ENCODE data around the gene AGAP5.

AGAP5 gene

GRCh38 chr10:73644015-73644743 is 53.7 kb downstream of the AGAP5 start:
- H3K9me3 ChIP-seq (replicated peaks in 1 of 2; ENCODE audit: control insufficient read depth in 2 of 2, insufficient read depth in 1 of 2, low read depth in 1 of 2, low read length in 2 of 2): no peaks in the 10 kb centered on the region
- H2AFZ ChIP-seq (ENCODE audit: low read length): peak overlapping the region; percentile 79
- no peak overlapping the region for H4K8ac ChIP-seq (ENCODE audit: low read depth, low read length)
- H3K4me1 ChIP-seq (ENCODE audit: control insufficient read depth in 2 of 2, insufficient read depth in 1 of 2, low read depth in 1 of 2, low read length in 2 of 2): peaks cover 0 to 23% of the 10 kb centered on the region in 2 donors
- WGBS, 2 donors (ENCODE audit: extremely low coverage in 2 of 2, insufficient read length in 2 of 2, insufficient replicate concordance in 1 of 2): no CpG with 5 or more reads among the region's 5 CpGs
- H3K9ac ChIP-seq (ENCODE audit: low read depth, low read length, poor library complexity): no peak overlapping the region
- no peak overlapping the region for H2BK5ac ChIP-seq (ENCODE audit: low read length)
- H3K4me2 ChIP-seq (ENCODE audit: insufficient read depth, low read length, poor library complexity, severe bottlenecking): no peak overlapping the region
- no peak overlapping the region for H3K14ac ChIP-seq (ENCODE audit: low read length)
- H3K79me1 ChIP-seq (ENCODE audit: low read depth, low read length): no peaks in the 10 kb centered on the region
- no peak overlapping the region for H2BK120ac ChIP-seq (ENCODE audit: low read depth, low read length)
- DNase-seq (ENCODE audit: low spot score): peak; percentile 69
- peaks cover 0 to 4% (median 0%) of the 10 kb centered on the region in 3 experiments for H3K27me3 ChIP-seq (ENCODE audit: control insufficient read depth in 3 of 3, insufficient read depth in 3 of 3, low read depth in 1 of 3, low read length in 3 of 3)
- no peak overlapping the region for H2BK15ac ChIP-seq (ENCODE audit: low read length)
- H4K91ac ChIP-seq (ENCODE audit: low read depth, low read length, poor library complexity): no peak overlapping the region
- H3K4me3 ChIP-seq (ENCODE audit: low read length in 2 of 2): no peak overlapping the region
- H3K36me3 ChIP-seq (replicated peaks in 1 of 2; ENCODE audit: control insufficient read depth in 2 of 2, insufficient read depth in 2 of 2, low read length in 2 of 2): no peaks in the 10 kb centered on the region
- no peak overlapping the region for H3K27ac ChIP-seq (replicated peaks; ENCODE audit: low read length)
- no peak overlapping the region for H3K18ac ChIP-seq (ENCODE audit: low read length)
- no peak overlapping the region for H2AK5ac ChIP-seq (ENCODE audit: low read depth, low read length)
- no peak overlapping the region for H2BK12ac ChIP-seq (ENCODE audit: low read length)
- H3K4ac ChIP-seq (ENCODE audit: low read length): no peak overlapping the region
- no peak overlapping the region for H3K23ac ChIP-seq (ENCODE audit: low read depth, low read length, poor library complexity)

GRCh38 chr10:73643362-73643761 is 54.5 kb downstream of the AGAP5 start:
- Histone ChIP-seq H3K14ac (ENCODE audit: low read length) (no peak overlapping the region), H2BK5ac (ENCODE audit: low read length) (no peak overlapping the region), H3K27ac (replicated peaks; ENCODE audit: low read length) (no peak overlapping the region), H2BK12ac (ENCODE audit: low read length) (no peak overlapping the region), H3K23ac (ENCODE audit: low read depth, low read length, poor library complexity) (no peak overlapping the region), H3K4me2 (ENCODE audit: insufficient read depth, low read length, poor library complexity, severe bottlenecking) (no peak overlapping the region), H4K8ac (ENCODE audit: low read depth, low read length) (no peak overlapping the region), H3K36me3 (replicated peaks in 1 of 2; ENCODE audit: control insufficient read depth in 2 of 2, insufficient read depth in 2 of 2, low read length in 2 of 2) (no peaks in the 10 kb centered on the region), H3K79me1 (ENCODE audit: low read depth, low read length) (no peaks in the 10 kb centered on the region), H3K27me3 (ENCODE audit: control insufficient read depth in 3 of 3, insufficient read depth in 3 of 3, low read depth in 1 of 3, low read length in 3 of 3) (peaks cover 0 to 4% (median 0%) of the 10 kb centered on the region in 3 experiments), H4K91ac (ENCODE audit: low read depth, low read length, poor library complexity) (no peak overlapping the region), H3K4ac (ENCODE audit: low read length) (no peak overlapping the region), H3K9me3 (replicated peaks in 1 of 2; ENCODE audit: control insufficient read depth in 2 of 2, insufficient read depth in 1 of 2, low read depth in 1 of 2, low read length in 2 of 2) (no peaks in the 10 kb centered on the region), H2AFZ (ENCODE audit: low read length) (no peak overlapping the region), H2BK120ac (ENCODE audit: low read depth, low read length) (no peak overlapping the region), H3K4me3 (ENCODE audit: low read length in 2 of 2) (no peak overlapping the region), H3K4me1 (ENCODE audit: control insufficient read depth in 2 of 2, insufficient read depth in 1 of 2, low read depth in 1 of 2, low read length in 2 of 2) (peaks cover 0 to 15% of the 10 kb centered on the region in 2 donors), H2AK5ac (ENCODE audit: low read depth, low read length) (no peak overlapping the region), H2BK15ac (ENCODE audit: low read length) (no peak overlapping the region), H3K9ac (ENCODE audit: low read depth, low read length, poor library complexity) (no peak overlapping the region), H3K18ac (ENCODE audit: low read length) (peak overlapping the region; percentile 70)
- WGBS, 2 donors (ENCODE audit: extremely low coverage in 2 of 2, insufficient read length in 2 of 2, insufficient replicate concordance in 1 of 2): no CpG with 5 or more reads among the region's 2 CpGs
- no peak for DNase-seq (ENCODE audit: low spot score)

GRCh38 chr10:73641328-73642060 is 56.4 kb downstream of the AGAP5 start, which contains the start of gene MYOZ1:
Gene MYOZ1, minus strand, starts transcription at chr10:73641474. Its CDS starts 1,457 bp downstream, at chr10:73640017.
- no CpG with 5 or more reads among the region's 9 CpGs for WGBS, 2 donors (ENCODE audit: extremely low coverage in 2 of 2, insufficient read length in 2 of 2, insufficient replicate concordance in 1 of 2)
- Histone ChIP-seq H2BK15ac (ENCODE audit: low read length) (no peak within 1 kb of the TSS), H3K18ac (ENCODE audit: low read length) (peak within 1 kb of the TSS; percentile 86)

GRCh38 chr10:73639286-73639685 is 58.6 kb downstream of the AGAP5 start:
- peaks cover 0 to 4% (median 0%) of the 10 kb centered on the region in 3 experiments for H3K27me3 ChIP-seq (ENCODE audit: control insufficient read depth in 3 of 3, insufficient read depth in 3 of 3, low read depth in 1 of 3, low read length in 3 of 3)
- no peak overlapping the region for H3K27ac ChIP-seq (replicated peaks; ENCODE audit: low read length)
- no CpG with 5 or more reads among the region's 3 CpGs for WGBS, 2 donors (ENCODE audit: extremely low coverage in 2 of 2, insufficient read length in 2 of 2, insufficient replicate concordance in 1 of 2)
- no peak for DNase-seq (ENCODE audit: low spot score)
- no peak overlapping the region for H3K18ac ChIP-seq (ENCODE audit: low read length)
- no peak overlapping the region for H3K14ac ChIP-seq (ENCODE audit: low read length)
- H3K4me3 ChIP-seq (ENCODE audit: low read length in 2 of 2): no peak overlapping the region
- no peaks in the 10 kb centered on the region for H3K79me1 ChIP-seq (ENCODE audit: low read depth, low read length)
- no peak overlapping the region for H2BK12ac ChIP-seq (ENCODE audit: low read length)
- H3K4ac ChIP-seq (ENCODE audit: low read length): no peak overlapping the region
- no peak overlapping the region for H3K9ac ChIP-seq (ENCODE audit: low read depth, low read length, poor library complexity)
- no peak overlapping the region for H2AK5ac ChIP-seq (ENCODE audit: low read depth, low read length)
- H3K4me2 ChIP-seq (ENCODE audit: insufficient read depth, low read length, poor library complexity, severe bottlenecking): no peak overlapping the region
- H4K91ac ChIP-seq (ENCODE audit: low read depth, low read length, poor library complexity): no peak overlapping the region
- H2BK15ac ChIP-seq (ENCODE audit: low read length): peak overlapping the region; percentile 16
- no peak overlapping the region for H2BK120ac ChIP-seq (ENCODE audit: low read depth, low read length)
- H2AFZ ChIP-seq (ENCODE audit: low read length): no peak overlapping the region
- no peak overlapping the region for H3K23ac ChIP-seq (ENCODE audit: low read depth, low read length, poor library complexity)
- H4K8ac ChIP-seq (ENCODE audit: low read depth, low read length): no peak overlapping the region
- H3K9me3 ChIP-seq (replicated peaks in 1 of 2; ENCODE audit: control insufficient read depth in 2 of 2, insufficient read depth in 1 of 2, low read depth in 1 of 2, low read length in 2 of 2): no peaks in the 10 kb centered on the region
- H3K36me3 ChIP-seq (replicated peaks in 1 of 2; ENCODE audit: control insufficient read depth in 2 of 2, insufficient read depth in 2 of 2, low read length in 2 of 2): no peaks in the 10 kb centered on the region
- H3K4me1 ChIP-seq (ENCODE audit: control insufficient read depth in 2 of 2, insufficient read depth in 1 of 2, low read depth in 1 of 2, low read length in 2 of 2): peaks cover 0 to 5% of the 10 kb centered on the region in 2 donors
- no peak overlapping the region for H2BK5ac ChIP-seq (ENCODE audit: low read length)

More at GRCh38 chr10:73641328-73642060, 56.4 kb downstream of the AGAP5 start, which contains the start of gene MYOZ1:
- H2BK120ac ChIP-seq (ENCODE audit: low read depth, low read length): no peak within 1 kb of the TSS
- peak within 1 kb of the TSS; percentile 76 for H2BK5ac ChIP-seq (ENCODE audit: low read length)
- no peak within 1 kb of the TSS for H3K9ac ChIP-seq (ENCODE audit: low read depth, low read length, poor library complexity)
- no peak within 1 kb of the TSS for H3K23ac ChIP-seq (ENCODE audit: low read depth, low read length, poor library complexity)
- H2AFZ ChIP-seq (ENCODE audit: low read length): peak within 1 kb of the TSS; percentile 75
- no peak within 1 kb of the TSS for H2AK5ac ChIP-seq (ENCODE audit: low read depth, low read length)
- no peak within 1 kb of the TSS for H3K4me2 ChIP-seq (ENCODE audit: insufficient read depth, low read length, poor library complexity, severe bottlenecking)
- H4K8ac ChIP-seq (ENCODE audit: low read depth, low read length): no peak within 1 kb of the TSS
- H3K4me3 ChIP-seq (ENCODE audit: low read length in 2 of 2): no peak within 1 kb of the TSS
- H3K36me3 ChIP-seq (replicated peaks in 1 of 2; ENCODE audit: control insufficient read depth in 2 of 2, insufficient read depth in 2 of 2, low read length in 2 of 2): no peaks in the 10 kb centered on the region
- H3K27me3 ChIP-seq (ENCODE audit: control insufficient read depth in 3 of 3, insufficient read depth in 3 of 3, low read depth in 1 of 3, low read length in 3 of 3): peaks cover 0 to 4% (median 0%) of the 10 kb centered on the region in 3 experiments
- no peak for DNase-seq (ENCODE audit: low spot score)
- no peak within 1 kb of the TSS for H3K27ac ChIP-seq (replicated peaks; ENCODE audit: low read length)
- H3K14ac ChIP-seq (ENCODE audit: low read length): no peak within 1 kb of the TSS
- peak within 1 kb of the TSS; percentile 7 for H2BK12ac ChIP-seq (ENCODE audit: low read length)
- no peaks in the 10 kb centered on the region for H3K9me3 ChIP-seq (replicated peaks in 1 of 2; ENCODE audit: control insufficient read depth in 2 of 2, insufficient read depth in 1 of 2, low read depth in 1 of 2, low read length in 2 of 2)
- H3K4ac ChIP-seq (ENCODE audit: low read length): peak within 1 kb of the TSS; percentile 18
- H4K91ac ChIP-seq (ENCODE audit: low read depth, low read length, poor library complexity): peak within 1 kb of the TSS; percentile 88
- no peaks in the 10 kb centered on the region for H3K79me1 ChIP-seq (ENCODE audit: low read depth, low read length)
- H3K4me1 ChIP-seq (ENCODE audit: control insufficient read depth in 2 of 2, insufficient read depth in 1 of 2, low read depth in 1 of 2, low read length in 2 of 2): peaks cover 0 to 7% of the 10 kb centered on the region in 2 donors

Data from neuronal stem cell (in vitro differentiated cells).